Keratinocyte (primary cell): ENCODE measurements around the gene GALP. TPM values are rescaled to one million over a fixed set of nuclear protein-coding genes. Genes with fewer than 3 reads are reported as not detected.

Source experiments
- DNase-seq: peaks from one replicate; pipeline ENCODE4 v3.0.0-alpha.2; 2011; ENCODE audit warnings: low read depth, missing footprints, low spot score
- FAIRE-seq: peaks from 2 replicates; lab custom pipeline; 2011; peaks lifted over from hg19 to GRCh38; lab: Jason Lieb, UNC
- H2AFZ ChIP-seq: 2 replicates; pipeline ENCODE4 v1.6.0; 2012; ENCODE audit warnings: low read length, control low read depth, inconsistent platforms; ENCODE audit not compliant: control insufficient read depth
- H3K27ac ChIP-seq: 2 replicates; pipeline ENCODE4 v1.5.1; 2011; ENCODE audit warnings: low read length; ENCODE audit not compliant: control insufficient read depth, insufficient read depth
- H3K27me3 ChIP-seq: 3 replicates; pipeline ENCODE4 v1.6.0; 2011; ENCODE audit warnings: low read length; ENCODE audit not compliant: control insufficient read depth, insufficient read depth; ENCODE audit errors: extremely low read depth
- H3K36me3 ChIP-seq, 2 experiments: 2 replicates in 1 of 2; 3 replicates in 1 of 2; pipeline ENCODE4 v1.5.1; 2011; ENCODE audit warnings: low read length in 2 of 2, mild to moderate bottlenecking in 1 of 2; ENCODE audit not compliant: control insufficient read depth in 2 of 2, insufficient read depth in 2 of 2; ENCODE audit errors: extremely low read depth in 1 of 2
- H3K4me1 ChIP-seq: 3 replicates; pipeline ENCODE4 v1.5.1; 2011; ENCODE audit warnings: low read length; ENCODE audit not compliant: control insufficient read depth, insufficient read depth; ENCODE audit errors: extremely low read depth
- H3K4me2 ChIP-seq: 3 replicates; pipeline ENCODE4 v1.6.0; 2011; ENCODE audit warnings: low read depth, low read length; ENCODE audit not compliant: control insufficient read depth, insufficient read depth; ENCODE audit errors: extremely low read depth
- H3K4me3 ChIP-seq, 3 experiments: fragments of 200-600 bp in 1 of 3; sonication (generic) in 1 of 3; 2 replicates in 2 of 3; 3 replicates in 1 of 3; pipeline ENCODE4 v1.5.1; 2011 to 2016; ENCODE audit warnings: low read length in 3 of 3, mild to moderate bottlenecking in 3 of 3, control low read depth in 2 of 3, inconsistent platforms in 1 of 3, low read depth in 1 of 3, mixed read lengths in 1 of 3, mixed run types in 1 of 3, moderate library complexity in 1 of 3; ENCODE audit not compliant: control insufficient read depth in 2 of 3, insufficient read depth in 2 of 3; ENCODE audit errors: extremely low read depth in 1 of 3
- H3K79me2 ChIP-seq: 2 replicates; pipeline ENCODE4 v1.6.0; 2012; ENCODE audit warnings: low read length; ENCODE audit not compliant: control insufficient read depth, insufficient read depth
- H3K9ac ChIP-seq: 3 replicates; pipeline ENCODE4 v1.6.0; 2011; ENCODE audit warnings: low read length; ENCODE audit not compliant: control insufficient read depth, insufficient read depth; ENCODE audit errors: extremely low read depth
- H3K9me1 ChIP-seq: 3 replicates; pipeline ENCODE4 v1.6.0; 2011; ENCODE audit warnings: low read length; ENCODE audit not compliant: control insufficient read depth, insufficient read depth; ENCODE audit errors: extremely low read depth
- H3K9me3 ChIP-seq: 2 replicates; pipeline ENCODE4 v1.5.1; 2012; ENCODE audit warnings: low read depth, low read length; ENCODE audit not compliant: control insufficient read depth
- H4K20me1 ChIP-seq: 3 replicates; pipeline ENCODE4 v1.6.0; 2011; ENCODE audit warnings: low read length; ENCODE audit not compliant: control insufficient read depth, insufficient read depth; ENCODE audit errors: extremely low read depth
- EZH2 ChIP-seq: IDR thresholded peaks from one replicate; pipeline ENCODE4 v1.6.1; 2012; ENCODE audit warnings: inconsistent platforms, mild to moderate bottlenecking, low read length, moderate library complexity
- dilution Hi-C: fragments of 300-500 bp; cut with MboI; formaldehyde crosslinking; loops from one replicate; pipeline ENCODE4 v1.7.0; 2020; ENCODE audit warnings: low sequenced_read_pairs; ENCODE audit not compliant: extremely low pct_ligation_motif_present
- polyA plus RNA-seq, 5 experiments: library from polyadenylated mRNA; depleted of rRNA in 3 of 5; stranded (reverse) in 3 of 5; stranded (forward) in 1 of 5; unstranded in 1 of 5; fragments of >200 nt; gene quantifications; 1 replicate in 1 of 5; 2 replicates in 3 of 5; 3 replicates in 1 of 5; pipeline versions ENCODE4 v1.2.1 to v1.2.3, GENCODE V29; 2011 to 2012; ENCODE audit warnings: missing spikeins in 2 of 5, low read depth in 1 of 5, low replicate concordance in 1 of 5
- TF ChIP-seq, protein P1 (sequence below), 3 experiments: IDR thresholded peaks in 1 of 3; conservative IDR thresholded peaks in 1 of 3; optimal IDR thresholded peaks in 1 of 3; 2 replicates in 2 of 3; 3 replicates in 1 of 3; pipeline versions ENCODE3 to v1.5.1; 2011; ENCODE audit warnings: low read length in 3 of 3, mild to moderate bottlenecking in 3 of 3, moderate library complexity in 2 of 3, control low read depth in 1 of 3, inconsistent platforms in 1 of 3; ENCODE audit not compliant: insufficient read depth in 2 of 3; ENCODE audit errors: extremely low read depth in 1 of 3

GALP gene
- polyA plus RNA-seq, 1 donor (not counting 4 experiments of a cell fraction or from before 2014, with no cell fraction given), result not detected

GRCh38 chr19:56138069-56138468, 37.7 kb upstream of the GALP start:
- TF ChIP-seq EZH2, result no peak
- no peak overlapping the region for H3K4me2 ChIP-seq
- no peaks in the 10 kb centered on the region for H3K9me1 ChIP-seq
- H3K36me3 ChIP-seq, result peaks cover 2 to 6% of the 10 kb centered on the region in 2 experiments
- dilution Hi-C loops, result no loop called here
- H3K4me3 ChIP-seq, result no peak overlapping the region
- peaks cover 24% of the 10 kb centered on the region for H3K4me1 ChIP-seq
- H3K27me3 ChIP-seq, result no peaks in the 10 kb centered on the region
- FAIRE-seq (no peak), DNase-seq (no peak)
- peaks cover 14% of the 10 kb centered on the region for H3K79me2 ChIP-seq
- no peak overlapping the region for H3K9ac ChIP-seq
- no peaks in the 10 kb centered on the region for H4K20me1 ChIP-seq
- no peak overlapping the region for H3K27ac ChIP-seq
- H3K9me3 ChIP-seq, result no peaks in the 10 kb centered on the region
- no peak overlapping the region for H2AFZ ChIP-seq

- peak overlapping the region; percentile 88 for H2AFZ ChIP-seq
- H4K20me1 ChIP-seq, result no peaks in the 10 kb centered on the region
- DNase-seq (no peak), FAIRE-seq (no peak)
- no peaks in the 10 kb centered on the region for H3K9me3 ChIP-seq
- peak overlapping the region; percentile 77 for H3K9ac ChIP-seq
- peak overlapping the region; percentile 89 for H3K4me2 ChIP-seq
- no peak for TF ChIP-seq EZH2
- TF ChIP-seq, protein P1, sequence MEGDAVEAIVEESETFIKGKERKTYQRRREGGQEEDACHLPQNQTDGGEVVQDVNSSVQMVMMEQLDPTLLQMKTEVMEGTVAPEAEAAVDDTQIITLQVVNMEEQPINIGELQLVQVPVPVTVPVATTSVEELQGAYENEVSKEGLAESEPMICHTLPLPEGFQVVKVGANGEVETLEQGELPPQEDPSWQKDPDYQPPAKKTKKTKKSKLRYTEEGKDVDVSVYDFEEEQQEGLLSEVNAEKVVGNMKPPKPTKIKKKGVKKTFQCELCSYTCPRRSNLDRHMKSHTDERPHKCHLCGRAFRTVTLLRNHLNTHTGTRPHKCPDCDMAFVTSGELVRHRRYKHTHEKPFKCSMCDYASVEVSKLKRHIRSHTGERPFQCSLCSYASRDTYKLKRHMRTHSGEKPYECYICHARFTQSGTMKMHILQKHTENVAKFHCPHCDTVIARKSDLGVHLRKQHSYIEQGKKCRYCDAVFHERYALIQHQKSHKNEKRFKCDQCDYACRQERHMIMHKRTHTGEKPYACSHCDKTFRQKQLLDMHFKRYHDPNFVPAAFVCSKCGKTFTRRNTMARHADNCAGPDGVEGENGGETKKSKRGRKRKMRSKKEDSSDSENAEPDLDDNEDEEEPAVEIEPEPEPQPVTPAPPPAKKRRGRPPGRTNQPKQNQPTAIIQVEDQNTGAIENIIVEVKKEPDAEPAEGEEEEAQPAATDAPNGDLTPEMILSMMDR (optimal IDR thresholded peaks at IDR 0.05 in 1 of 3, IDR thresholded peaks at IDR 0.05 in 1 of 3, conservative IDR thresholded peaks at IDR 0.05 in 1 of 3; ENCODE audit: extremely low read depth in 1 of 3, insufficient read depth in 2 of 3, low read length in 3 of 3), result no peak
- no peaks in the 10 kb centered on the region for H3K27me3 ChIP-seq
- H3K4me1 ChIP-seq, result peaks cover 15% of the 10 kb centered on the region
- H3K36me3 ChIP-seq, result peaks cover 3 to 6% of the 10 kb centered on the region in 2 experiments
- peaks cover 27% of the 10 kb centered on the region for H3K79me2 ChIP-seq
- peak overlapping the region; percentile 80 for H3K27ac ChIP-seq
- peak overlapping the region; percentile 59 to 86 (median 79) for H3K4me3 ChIP-seq
- H3K9me1 ChIP-seq, result no peaks in the 10 kb centered on the region
- dilution Hi-C loops, result no loop called here
These were observed 35.8 kb upstream of the GALP start for GRCh38 chr19:56139847-56140582.
